ENCODE results near the gene GOLGA5.
"Not testable (repeated sequence)": the region's sequence is repeated elsewhere in the genome, so short reads cannot be mapped to it uniquely, and the experiment has no call there.

DNA sequence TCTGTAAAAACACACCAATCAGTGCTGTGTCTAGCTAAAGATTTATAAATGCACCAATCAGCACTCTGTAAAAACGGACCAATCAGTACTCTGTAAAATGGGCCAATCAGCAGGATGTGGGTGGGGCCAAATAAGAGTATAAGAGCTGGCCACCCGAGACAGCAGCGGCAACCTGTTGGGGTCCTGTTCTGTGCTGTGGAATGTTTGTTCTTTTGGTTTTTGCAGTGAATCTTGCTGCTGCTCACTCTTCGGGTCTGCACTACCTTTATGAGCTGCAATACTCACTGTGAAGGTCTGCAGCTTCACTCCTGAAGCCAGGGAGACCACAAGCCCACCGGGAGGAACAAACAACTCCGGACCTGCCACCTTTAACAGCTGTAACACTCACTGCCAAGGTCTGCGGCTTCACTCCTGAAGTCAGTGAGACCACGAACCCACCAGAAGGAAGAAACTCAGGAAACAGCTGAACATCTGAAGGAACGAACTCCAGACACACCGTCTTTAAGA is 43.8 kb upstream of the GOLGA5 start:
- TF ChIP-seq POLR2A (IDR thresholded peaks at IDR 0.05; ENCODE audit: low read depth, low read length) = peak; percentile 62; the same call in 1 of the 2 replicates
- TF ChIP-seq POLR2AphosphoS5 (IDR thresholded peaks at IDR 0.05; ENCODE audit: low read depth, low read length) = peak; percentile 63; the same call in 1 of the 2 replicates
- TF ChIP-seq PAX5 (IDR thresholded peaks at IDR 0.05; ENCODE audit: insufficient read depth, low read length, severe bottlenecking); SPI1 (IDR thresholded peaks at IDR 0.05; ENCODE audit: low read depth, low read length); TAF1 (IDR thresholded peaks at IDR 0.05; ENCODE audit: low read depth, low read length): not testable (repeated sequence)

Data from GM12891 (cell line).